GM12891 (cell line): ENCODE data around the gene RGS3.

Experiments
- DNase-seq: peaks from one replicate; pipeline ENCODE4 v3.0.0; 2011; ENCODE audit warnings: low spot score; ENCODE audit not compliant: insufficient read length
- FAIRE-seq: peaks from 2 replicates; lab custom pipeline; 2011; peaks lifted over from hg19 to GRCh38; lab: Jason Lieb, UNC
- PAX5 ChIP-seq: IDR thresholded peaks from 2 replicates; pipeline ENCODE4 v1.6.1; 2011; ENCODE audit warnings: low read length, moderate library complexity, mild to moderate bottlenecking; ENCODE audit not compliant: insufficient read depth, severe bottlenecking
- POLR2A ChIP-seq: IDR thresholded peaks from 2 replicates; pipeline ENCODE4 v1.6.1; 2011; ENCODE audit warnings: low read depth, low read length, control low read depth
- POLR2AphosphoS5 ChIP-seq: IDR thresholded peaks from 2 replicates; pipeline ENCODE4 v1.6.1; 2011; ENCODE audit warnings: low read depth, low read length, control low read depth
- POU2F2 ChIP-seq: IDR thresholded peaks from 2 replicates; pipeline ENCODE4 v1.6.1; 2011; ENCODE audit warnings: low read depth, mild to moderate bottlenecking, control low read depth, low read length, moderate library complexity
- SPI1 ChIP-seq: IDR thresholded peaks from 2 replicates; pipeline ENCODE4 v1.6.1; 2011; ENCODE audit warnings: low read depth, low read length, control low read depth
- TAF1 ChIP-seq: IDR thresholded peaks from 2 replicates; pipeline ENCODE4 v1.6.1; 2011; ENCODE audit warnings: low read depth, low read length, control low read depth

The RGS3 gene

GRCh38 chr9:113585555-113585954 is 122.0 kb downstream of the RGS3 start:
- TF ChIP-seq POLR2A (no peak), TAF1 (no peak), POU2F2 (no peak), SPI1 (no peak), POLR2AphosphoS5 (no peak)
- no peak for FAIRE-seq
- DNase-seq: no peak

GRCh38 chr9:113587471-113588031 is 124.0 kb downstream of the RGS3 start:
- DNase-seq (no peak), FAIRE-seq (no peak)
- TF ChIP-seq SPI1: no peak
- TF ChIP-seq TAF1: no peak
- TF ChIP-seq POLR2AphosphoS5: no peak
- TF ChIP-seq POLR2A: no peak
- no peak for TF ChIP-seq PAX5
- TF ChIP-seq POU2F2: no peak

GRCh38 chr9:113588242-113588810 is 124.8 kb downstream of the RGS3 start:
- FAIRE-seq (no peak), DNase-seq (no peak)
- TF ChIP-seq SPI1 (no peak), TAF1 (no peak), POU2F2 (no peak), POLR2A (no peak), PAX5 (no peak), POLR2AphosphoS5 (no peak)

- TF ChIP-seq TAF1: no peak
- TF ChIP-seq POU2F2: no peak
- TF ChIP-seq POLR2A: no peak
- DNase-seq (no peak), FAIRE-seq (no peak)
Measured at GRCh38 chr9:113588936-113589335, 125.4 kb downstream of the RGS3 start.

GRCh38 chr9:113589407-113589806 is 125.9 kb downstream of the RGS3 start:
- TF ChIP-seq PAX5: no peak
- no peak for TF ChIP-seq TAF1
- TF ChIP-seq POLR2AphosphoS5: no peak
- TF ChIP-seq SPI1: no peak
- no peak for TF ChIP-seq POLR2A
- TF ChIP-seq POU2F2: no peak
- FAIRE-seq (no peak), DNase-seq (no peak)

GRCh38 chr9:113589890-113590289 is 126.4 kb downstream of the RGS3 start:
- no peak for DNase-seq
- TF ChIP-seq SPI1: no peak
- no peak for TF ChIP-seq PAX5
- TF ChIP-seq POU2F2: no peak
- TF ChIP-seq TAF1: no peak
- FAIRE-seq: no peak

GRCh38 chr9:113590389-113590788 is 126.9 kb downstream of the RGS3 start:
- FAIRE-seq (no peak), DNase-seq (no peak)
- no peak for TF ChIP-seq POU2F2
- TF ChIP-seq POLR2AphosphoS5: no peak
- no peak for TF ChIP-seq SPI1
- TF ChIP-seq TAF1: no peak
- TF ChIP-seq PAX5: no peak
- no peak for TF ChIP-seq POLR2A

- peak; percentile 76 for DNase-seq
- peak; percentile 26; the same call in 1 of the 2 replicates for TF ChIP-seq POU2F2
- TF ChIP-seq POLR2AphosphoS5: 0 out of 2 replicates have a peak, but pooled peaks have one; percentile 24
- TF ChIP-seq PAX5: no peak
- TF ChIP-seq SPI1: no peak
- no peak for TF ChIP-seq TAF1
- no peak; the same call in 1 of the 2 replicates for TF ChIP-seq POLR2A
- FAIRE-seq: peak; percentile 90
Measured at GRCh38 chr9:113590991-113591898, 127.7 kb downstream of the RGS3 start.

GRCh38 chr9:113591899-113592625 is 128.5 kb downstream of the RGS3 start:
- DNase-seq (no peak), FAIRE-seq (no peak)
- TF ChIP-seq POLR2A (no peak), TAF1 (no peak), POU2F2 (no peak), SPI1 (no peak), POLR2AphosphoS5 (no peak), PAX5 (no peak)
